Coronary artery (tissue), 2 donors: ENCODE results near the gene USPL1.

Experiments used
- DNase-seq: peaks from one replicate; pipeline ENCODE4 v3.0.0-alpha.2; 2017; ENCODE audit warnings: low spot score
- H3K27ac ChIP-seq, 2 donors: fragments of 200-600 bp; sonication (generic); one replicate each; pipeline ENCODE4 v1.5.1; 2016 to 2019
- H3K4me3 ChIP-seq: fragments of 200-600 bp; sonication (generic); 2 replicates; pipeline ENCODE4 v1.5.1; 2016; ENCODE audit warnings: mild to moderate bottlenecking, moderate library complexity
- CTCF ChIP-seq: fragments of 200-600 bp; sonication (generic); IDR thresholded peaks from one replicate; pipeline ENCODE4 v1.5.1; 2019; ENCODE audit warnings: antibody characterized with exemption

USPL1 gene

GRCh38 chr13:30668312-30668711 is 50.6 kb downstream of the USPL1 start:
- Histone ChIP-seq H3K4me3 (no peak overlapping the region), H3K27ac (no peak overlapping the region)
- DNase-seq: no peak
- no peak for TF ChIP-seq CTCF

- no peak for TF ChIP-seq CTCF
- Histone ChIP-seq H3K4me3 (no peak overlapping the region), H3K27ac (no peak overlapping the region)
- no peak for DNase-seq
Observed at GRCh38 chr13:30671271-30671815, 53.6 kb downstream of the USPL1 start.

GRCh38 chr13:30673669-30674521 is 56.2 kb downstream of the USPL1 start:
- peak; percentile 89 for DNase-seq
- TF ChIP-seq CTCF: peak; percentile 41

GRCh38 chr13:30675717-30676116 is 58.0 kb downstream of the USPL1 start:
- TF ChIP-seq CTCF: no peak
- H3K27ac ChIP-seq: no peak overlapping the region
- DNase-seq: no peak
- no peak overlapping the region for H3K4me3 ChIP-seq

More at GRCh38 chr13:30673669-30674521, 56.2 kb downstream of the USPL1 start:
- Histone ChIP-seq H3K4me3 (peak overlapping the region; percentile 68), H3K27ac (peak overlapping the region; percentile 80 to 85)

- TF ChIP-seq CTCF: no peak
- no peak for DNase-seq
- no peak overlapping the region for H3K27ac ChIP-seq
- no peak overlapping the region for H3K4me3 ChIP-seq
Observed at GRCh38 chr13:30676672-30677071, 59.0 kb downstream of the USPL1 start.

GRCh38 chr13:30679483-30680330 is 62.0 kb downstream of the USPL1 start:
- no peak overlapping the region for H3K27ac ChIP-seq
- peak; percentile 39 for TF ChIP-seq CTCF
- no peak for DNase-seq
- no peak overlapping the region for H3K4me3 ChIP-seq
